Body of pancreas (tissue), 4 donors: Measurements from ENCODE around the gene ME3. TPM values are rescaled to one million over a fixed set of nuclear protein-coding genes. Genes with fewer than 3 reads are reported as not detected.
A peak's percentile ranks its signal among the peaks of the same experiment; 100 is the strongest.

Source experiments
- ATAC-seq: fragments of 150-250 bp; one replicate; pipeline ENCODE4 v1.9.1; 2016
- DNase-seq, 4 donors: peaks; one replicate each; pipeline ENCODE4 v3.0.0-alpha.2; 2019
- H3K27ac ChIP-seq, 4 donors: fragments of 200-600 bp; sonication (generic); 1 replicate in 3 of 4; 2 replicates in 1 of 4; pipeline versions ENCODE4 v1.5.1 to v1.6.1; 2016 to 2019; ENCODE audit warnings: mild to moderate bottlenecking in 1 of 4, mixed read lengths in 1 of 4, moderate library complexity in 1 of 4
- H3K27me3 ChIP-seq, 2 donors: fragments of 200-600 bp; sonication (generic); one replicate each; pipeline ENCODE4 v1.6.0; 2016; ENCODE audit warnings: mild to moderate bottlenecking in 1 of 2
- H3K36me3 ChIP-seq, 2 donors: fragments of 200-600 bp; sonication (generic); replicated peaks in 1 of 2; 2 replicates each; pipeline ENCODE4 v1.5.1; 2016; ENCODE audit warnings: low read depth in 2 of 2; ENCODE audit not compliant: insufficient read depth in 1 of 2
- H3K4me1 ChIP-seq: fragments of 200-600 bp; sonication (generic); one replicate; pipeline ENCODE4 v1.6.0; 2016
- H3K4me3 ChIP-seq, 2 donors: fragments of 200-600 bp; sonication (generic); 1 replicate in 1 of 2; 2 replicates in 1 of 2; pipeline ENCODE4 v1.5.1; 2016 to 2019
- H3K9me3 ChIP-seq, 3 donors: fragments of 200-600 bp; sonication (generic); 1 replicate in 2 of 3; 2 replicates in 1 of 3; pipeline ENCODE4 v1.5.1; 2016
- POLR2A ChIP-seq, 3 donors: fragments of 450-650 bp; IDR thresholded peaks; one replicate each; pipeline ENCODE4 v1.6.1; 2016; ENCODE audit warnings: antibody characterized with exemption in 3 of 3, mild to moderate bottlenecking in 2 of 3
- WGBS, 2 donors: methylation state at CpG; one replicate each; pipeline ENCODE4 v1.1.5; 2017; 5-methylcytosine and 5-hydroxymethylcytosine counted together
- intact Hi-C: fragments of 100-400 bp; cut with DNase I; formaldehyde crosslinking; loops from one replicate; pipeline ENCODE4 v1.15.1; 2023
- total RNA-seq, 2 donors: library from RNA; depleted of rRNA; stranded (reverse); fragments of >200 nt; gene quantifications; one replicate each; pipeline ENCODE4 v1.1.0, GENCODE V29; 2016
- TF ChIP-seq, protein P1 (sequence below), 7 experiments: fragments of 450-650 bp in 4 of 7; fragments of 200-600 bp in 3 of 7; sonication (generic) in 3 of 7; IDR thresholded peaks; one replicate each; pipeline ENCODE4 v1.5.1; 2016 to 2019; ENCODE audit warnings: antibody characterized with exemption in 7 of 7

The ME3 gene
- total RNA-seq, 2 donors from 2014 or later, result 20.8 to 54.7 TPM

DNA sequence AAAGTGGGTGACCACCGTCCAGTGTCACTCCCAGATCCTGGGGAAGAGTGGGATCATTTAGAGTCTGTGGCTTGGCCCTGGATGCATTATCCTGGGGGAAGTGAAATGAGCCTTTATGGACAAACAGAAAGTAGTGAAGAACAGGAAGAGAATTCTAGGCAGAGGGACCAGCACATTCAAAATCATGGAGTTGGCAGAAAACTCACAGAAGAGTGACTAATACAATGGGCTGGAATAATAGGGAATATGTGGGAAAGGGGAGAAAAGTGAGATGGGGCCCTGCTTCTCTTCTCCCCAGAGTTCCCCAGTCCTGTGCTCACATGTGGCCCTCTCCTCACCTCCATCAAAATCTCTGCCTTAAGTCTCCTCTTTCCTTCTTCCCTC, 213.4 kb downstream of the ME3 start:
- peak overlapping the region in 3 of 4 donors; percentile 35 to 73 (median 55) for H3K27ac ChIP-seq
- peaks cover 32% of the 10 kb centered on the region for H3K4me1 ChIP-seq
- TF ChIP-seq POLR2A (IDR thresholded peaks at IDR 0.05), result no peak
- TF ChIP-seq, protein P1, sequence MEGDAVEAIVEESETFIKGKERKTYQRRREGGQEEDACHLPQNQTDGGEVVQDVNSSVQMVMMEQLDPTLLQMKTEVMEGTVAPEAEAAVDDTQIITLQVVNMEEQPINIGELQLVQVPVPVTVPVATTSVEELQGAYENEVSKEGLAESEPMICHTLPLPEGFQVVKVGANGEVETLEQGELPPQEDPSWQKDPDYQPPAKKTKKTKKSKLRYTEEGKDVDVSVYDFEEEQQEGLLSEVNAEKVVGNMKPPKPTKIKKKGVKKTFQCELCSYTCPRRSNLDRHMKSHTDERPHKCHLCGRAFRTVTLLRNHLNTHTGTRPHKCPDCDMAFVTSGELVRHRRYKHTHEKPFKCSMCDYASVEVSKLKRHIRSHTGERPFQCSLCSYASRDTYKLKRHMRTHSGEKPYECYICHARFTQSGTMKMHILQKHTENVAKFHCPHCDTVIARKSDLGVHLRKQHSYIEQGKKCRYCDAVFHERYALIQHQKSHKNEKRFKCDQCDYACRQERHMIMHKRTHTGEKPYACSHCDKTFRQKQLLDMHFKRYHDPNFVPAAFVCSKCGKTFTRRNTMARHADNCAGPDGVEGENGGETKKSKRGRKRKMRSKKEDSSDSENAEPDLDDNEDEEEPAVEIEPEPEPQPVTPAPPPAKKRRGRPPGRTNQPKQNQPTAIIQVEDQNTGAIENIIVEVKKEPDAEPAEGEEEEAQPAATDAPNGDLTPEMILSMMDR (IDR thresholded peaks at IDR 0.05), result no peak
- H3K9me3 ChIP-seq, result no peaks in the 10 kb centered on the region
- H3K27me3 ChIP-seq, result no peaks in the 10 kb centered on the region
- no peak overlapping the region for H3K4me3 ChIP-seq
- DNase-seq (no peak), ATAC-seq (no peak)
- WGBS, 2 donors, result 89 to 100% methylated on average over 1 of the region's 1 CpG
- no peaks in the 10 kb centered on the region for H3K36me3 ChIP-seq
- intact Hi-C loops, result loop anchor here (5.0 kb wide), 1 partner anchor 358 kb away; no protein-coding TSS in a partner anchor

DNA sequence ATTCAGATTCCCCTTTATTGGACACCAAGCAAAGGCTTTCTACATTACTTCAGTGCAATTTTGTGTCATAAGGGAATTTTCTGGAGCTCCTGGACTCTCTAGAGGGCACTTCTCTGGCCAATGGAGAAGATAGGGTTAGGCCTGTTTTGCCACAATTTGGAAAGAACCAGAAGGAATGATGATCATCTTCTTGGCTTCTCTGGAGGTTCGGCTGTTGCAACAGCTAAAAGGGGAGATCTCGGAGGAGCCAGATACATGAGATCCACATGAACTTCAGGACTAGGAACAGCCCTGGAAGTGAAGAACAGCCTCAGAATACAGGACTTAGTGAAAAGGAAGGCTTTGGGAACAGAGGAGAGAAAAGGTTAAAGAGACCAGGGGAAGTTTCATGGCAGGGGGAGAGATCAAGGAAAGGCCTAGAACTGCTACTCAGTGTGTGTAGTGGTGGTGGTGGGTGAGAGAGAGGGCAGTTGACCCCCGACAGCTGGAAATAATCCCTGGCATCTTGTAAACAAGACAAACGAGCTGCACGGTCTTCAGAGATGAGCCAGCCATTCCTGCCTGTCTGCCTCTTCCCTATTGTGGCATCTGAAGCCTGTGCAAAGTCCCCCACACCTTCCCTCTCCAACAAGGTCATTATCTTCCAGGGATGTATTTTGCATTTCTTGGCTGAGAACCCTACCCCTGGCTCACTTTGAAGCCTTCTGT, 214.0 kb downstream of the ME3 start:
- Histone ChIP-seq H3K36me3 (no peaks in the 10 kb centered on the region), H3K4me3 (no peak overlapping the region), H3K9me3 (no peaks in the 10 kb centered on the region), H3K4me1 (peaks cover 32% of the 10 kb centered on the region), H3K27ac (peak overlapping the region in 3 of 4 donors; percentile 35 to 73 (median 55)), H3K27me3 (no peaks in the 10 kb centered on the region)
- intact Hi-C loops, result loop anchor here (5.0 kb wide), 1 partner anchor 359 kb away; no protein-coding TSS in a partner anchor
- 78 to 83% methylated on average over 5 of the region's 5 CpGs for WGBS, 2 donors
- TF ChIP-seq POLR2A (IDR thresholded peaks at IDR 0.05), result no peak
- TF ChIP-seq, protein P1 (IDR thresholded peaks at IDR 0.05), result no peak
- DNase-seq, result peak in 1 of 4 donors; percentile 21
- ATAC-seq, result no peak

DNA sequence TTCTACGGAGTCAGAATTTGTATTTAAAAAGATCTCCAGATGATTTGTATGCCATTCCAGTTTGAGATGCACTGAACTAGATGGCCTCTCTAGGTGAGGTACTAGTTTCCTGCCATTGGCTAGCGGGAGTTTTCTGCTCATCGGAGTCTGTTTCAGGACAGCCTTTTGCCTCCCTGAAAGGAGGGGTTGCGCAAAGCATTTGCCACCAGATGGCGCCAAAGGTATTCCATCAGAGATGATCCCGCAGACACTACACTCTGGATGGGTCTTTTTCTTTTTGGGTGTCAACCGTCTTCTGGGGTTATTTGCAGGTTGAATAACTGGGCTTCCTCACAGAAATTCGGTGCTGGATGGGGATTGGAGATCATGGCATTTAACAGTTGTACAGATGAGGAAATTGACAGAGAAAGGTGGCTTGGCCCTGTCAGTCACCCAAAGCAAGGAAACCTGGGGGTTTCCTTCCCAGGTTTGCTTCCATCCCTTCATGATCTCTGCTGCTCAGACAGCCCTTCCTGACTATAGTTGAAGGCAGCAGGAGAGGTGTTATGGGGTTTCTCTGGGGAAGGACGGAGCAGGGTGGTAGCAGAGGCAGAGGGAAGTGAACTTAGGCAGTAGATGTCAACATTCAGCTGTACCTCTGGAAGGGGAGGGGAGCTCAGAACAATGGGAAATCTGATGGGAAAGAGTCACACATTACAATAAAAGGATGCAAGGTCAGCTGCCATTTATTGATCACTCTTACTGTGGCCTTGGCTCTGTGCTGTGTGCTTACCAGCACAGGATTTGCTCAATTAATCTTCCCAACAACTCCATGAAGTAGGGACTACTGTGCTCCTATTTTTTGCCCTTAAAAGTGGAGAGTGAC, 216.1 kb downstream of the ME3 start:
- Histone ChIP-seq H3K27ac (peak overlapping the region; percentile 5 to 73 (median 30)), H3K9me3 (no peaks in the 10 kb centered on the region), H3K4me1 (peaks cover 32% of the 10 kb centered on the region), H3K36me3 (no peaks in the 10 kb centered on the region), H3K27me3 (no peaks in the 10 kb centered on the region), H3K4me3 (no peak overlapping the region)
- intact Hi-C loops, result loop anchor here (5.0 kb wide), 1 partner anchor 361 kb away; no protein-coding TSS in a partner anchor
- ATAC-seq, result peak; percentile 71
- peak; percentile 83 to 89 (median 86) for DNase-seq
- WGBS, 2 donors, result 14% methylated on average over 9 of the region's 9 CpGs
- TF ChIP-seq POLR2A (IDR thresholded peaks at IDR 0.05), result no peak
- TF ChIP-seq, protein P1 (IDR thresholded peaks at IDR 0.05), result peak; percentile 74 to 93 (median 90)

DNA sequence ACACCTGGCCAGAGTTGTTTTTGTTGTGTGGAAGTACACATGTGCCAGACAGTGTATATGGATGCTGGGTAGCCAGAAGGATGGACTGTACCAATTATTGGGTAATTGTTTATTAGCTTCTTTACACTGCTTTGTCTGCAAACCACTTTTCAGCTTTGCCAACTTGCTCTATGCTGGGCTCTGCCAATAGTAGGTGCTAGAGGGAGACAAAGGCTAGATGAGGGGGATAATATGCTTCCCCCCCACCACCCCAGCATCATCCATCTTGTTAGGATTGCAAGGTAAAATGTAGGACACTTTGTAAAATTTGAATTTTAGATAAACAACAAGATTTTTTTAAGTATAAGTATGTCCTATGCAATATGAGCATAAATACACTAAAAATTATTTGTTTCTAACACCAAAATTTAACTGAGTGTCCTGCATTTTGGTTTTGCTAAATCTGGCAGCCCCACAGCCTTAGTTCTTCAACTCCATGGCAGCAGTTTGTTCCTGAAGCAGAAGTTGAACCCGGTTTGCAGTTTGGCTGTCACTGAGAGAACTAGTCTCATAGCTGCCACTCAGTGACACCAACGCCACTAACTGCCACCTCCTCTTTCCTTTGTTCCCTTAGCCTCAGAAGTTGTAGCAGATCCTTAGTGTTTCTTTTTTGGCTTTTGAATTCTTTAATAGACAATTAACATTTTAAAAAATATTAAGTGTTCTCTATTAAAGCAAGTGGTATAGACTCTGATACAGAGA, 219.0 kb downstream of the ME3 start:
- 75 to 79% methylated on average over 2 of the region's 2 CpGs for WGBS, 2 donors
- Histone ChIP-seq H3K36me3 (no peaks in the 10 kb centered on the region), H3K4me1 (peaks cover 16% of the 10 kb centered on the region), H3K9me3 (no peaks in the 10 kb centered on the region), H3K27me3 (no peaks in the 10 kb centered on the region), H3K27ac (no peak overlapping the region), H3K4me3 (no peak overlapping the region)
- DNase-seq (no peak), ATAC-seq (no peak)
- intact Hi-C loops, result no loop called here
- TF ChIP-seq, protein P1 (IDR thresholded peaks at IDR 0.05), result no peak
- no peak for TF ChIP-seq POLR2A (IDR thresholded peaks at IDR 0.05)
